ENCODE results near the gene PLEKHA3. TPM values are rescaled to one million over a fixed set of nuclear protein-coding genes. Genes with fewer than 3 reads are reported as not detected.

PLEKHA3 gene
- total RNA-seq, 4 donors from 2014 or later = 7.5 to 13.0 (median 12.1) TPM

- no peak for TF ChIP-seq CTCF (IDR thresholded peaks at IDR 0.05; ENCODE audit: low read depth)
Measured at GRCh38 chr2:178536037-178536436, 55.8 kb downstream of the PLEKHA3 start.

DNA sequence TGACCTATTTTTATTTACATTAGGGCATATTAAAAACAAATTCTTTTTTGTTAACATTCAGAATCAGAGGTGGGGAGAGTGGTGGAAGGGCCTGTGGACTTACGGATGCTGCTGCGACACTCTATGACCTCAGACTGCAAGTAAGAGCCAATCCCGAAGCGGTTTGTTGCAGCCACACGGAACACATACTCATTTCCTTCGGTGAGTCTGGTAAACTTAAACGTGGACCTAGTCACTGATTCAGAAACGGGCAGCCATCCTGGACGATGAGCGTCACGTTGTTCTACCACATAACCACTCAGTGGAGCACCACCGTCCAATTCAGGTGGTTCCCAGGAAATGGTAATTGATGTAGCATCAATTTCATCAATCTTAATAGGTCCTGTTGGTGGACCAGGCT is 61.9 kb downstream of the PLEKHA3 start:
- no peak for TF ChIP-seq CTCF (IDR thresholded peaks at IDR 0.05; ENCODE audit: low read depth)

- TF ChIP-seq CTCF (IDR thresholded peaks at IDR 0.05; ENCODE audit: low read depth) = no peak
Measured at GRCh38 chr2:178542569-178542968, 62.3 kb downstream of the PLEKHA3 start.

GRCh38 chr2:178550352-178550751 is 70.1 kb downstream of the PLEKHA3 start:
- TF ChIP-seq CTCF (IDR thresholded peaks at IDR 0.05; ENCODE audit: low read depth) = no peak

GRCh38 chr2:178553047-178553446 is 72.8 kb downstream of the PLEKHA3 start:
- no peak for TF ChIP-seq CTCF (IDR thresholded peaks at IDR 0.05; ENCODE audit: low read depth)

Other genes starting within 250 kb of the PLEKHA3 start
- gene PRKRA, start 29.3 kb upstream of the PLEKHA3 start, total RNA-seq = 10 to 100 TPM; 57.1 to 77.8 (median 61.9) TPM
- 1 to 10 TPM; 5.3 to 8.8 (median 6.9) TPM for gene PJVK, start 29.1 kb upstream of the PLEKHA3 start, total RNA-seq
- gene FKBP7, start 1.9 kb upstream of the PLEKHA3 start, total RNA-seq = 10 to 100 TPM in 3 of 4 donors, 1 to 10 TPM in 1; 8.8 to 19.6 (median 13.7) TPM

All from subcutaneous adipose tissue (tissue), 4 donors.